ENCODE data around the gene CLCN7. TPM values are rescaled to one million over a fixed set of nuclear protein-coding genes. Genes with fewer than 3 reads are reported as not detected.

The CLCN7 gene
- total RNA-seq, 2 donors from 2014 or later: 43.3 to 47.0 TPM

DNA sequence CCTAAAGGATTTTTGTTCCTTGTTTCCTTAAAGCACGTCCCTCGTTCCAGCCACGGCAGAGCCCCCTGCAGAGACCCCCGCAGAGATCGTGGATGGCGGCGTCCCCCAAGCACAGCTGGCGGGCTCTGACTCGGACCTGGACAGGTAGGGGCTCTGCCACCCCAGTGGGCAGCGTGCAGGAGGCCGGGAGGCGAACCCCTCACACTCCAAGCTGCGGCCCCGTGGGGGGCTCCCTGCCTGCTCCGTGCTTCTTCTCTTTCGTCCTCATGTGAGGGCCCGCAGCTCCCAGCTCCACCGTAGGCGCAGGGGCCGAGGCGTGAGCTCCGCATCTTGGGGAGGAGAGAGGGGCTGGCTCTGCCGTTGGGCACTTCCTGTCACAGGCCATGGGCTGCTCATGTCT, 26.8 kb upstream of the CLCN7 start:
- Histone ChIP-seq H3K9me3 (no peaks in the 10 kb centered on the region), H3K27ac (no peak overlapping the region), H3K36me3 (peaks cover 64% of the 10 kb centered on the region), H3K4me3 (no peak overlapping the region), H3K27me3 (replicated peaks; ENCODE audit: insufficient read depth) (no peaks in the 10 kb centered on the region), H3K4me1 (ENCODE audit: control insufficient read depth in 1 of 2, low read depth in 2 of 2) (no peaks in the 10 kb centered on the region)
- TF ChIP-seq, protein P1, sequence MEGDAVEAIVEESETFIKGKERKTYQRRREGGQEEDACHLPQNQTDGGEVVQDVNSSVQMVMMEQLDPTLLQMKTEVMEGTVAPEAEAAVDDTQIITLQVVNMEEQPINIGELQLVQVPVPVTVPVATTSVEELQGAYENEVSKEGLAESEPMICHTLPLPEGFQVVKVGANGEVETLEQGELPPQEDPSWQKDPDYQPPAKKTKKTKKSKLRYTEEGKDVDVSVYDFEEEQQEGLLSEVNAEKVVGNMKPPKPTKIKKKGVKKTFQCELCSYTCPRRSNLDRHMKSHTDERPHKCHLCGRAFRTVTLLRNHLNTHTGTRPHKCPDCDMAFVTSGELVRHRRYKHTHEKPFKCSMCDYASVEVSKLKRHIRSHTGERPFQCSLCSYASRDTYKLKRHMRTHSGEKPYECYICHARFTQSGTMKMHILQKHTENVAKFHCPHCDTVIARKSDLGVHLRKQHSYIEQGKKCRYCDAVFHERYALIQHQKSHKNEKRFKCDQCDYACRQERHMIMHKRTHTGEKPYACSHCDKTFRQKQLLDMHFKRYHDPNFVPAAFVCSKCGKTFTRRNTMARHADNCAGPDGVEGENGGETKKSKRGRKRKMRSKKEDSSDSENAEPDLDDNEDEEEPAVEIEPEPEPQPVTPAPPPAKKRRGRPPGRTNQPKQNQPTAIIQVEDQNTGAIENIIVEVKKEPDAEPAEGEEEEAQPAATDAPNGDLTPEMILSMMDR (IDR thresholded peaks at IDR 0.05): no peak
- ATAC-seq (ENCODE audit: insufficient number of reproducible peaks, low FRiP score, low read depth) (no peak), DNase-seq (ENCODE audit: low spot score) (no peak)

DNA sequence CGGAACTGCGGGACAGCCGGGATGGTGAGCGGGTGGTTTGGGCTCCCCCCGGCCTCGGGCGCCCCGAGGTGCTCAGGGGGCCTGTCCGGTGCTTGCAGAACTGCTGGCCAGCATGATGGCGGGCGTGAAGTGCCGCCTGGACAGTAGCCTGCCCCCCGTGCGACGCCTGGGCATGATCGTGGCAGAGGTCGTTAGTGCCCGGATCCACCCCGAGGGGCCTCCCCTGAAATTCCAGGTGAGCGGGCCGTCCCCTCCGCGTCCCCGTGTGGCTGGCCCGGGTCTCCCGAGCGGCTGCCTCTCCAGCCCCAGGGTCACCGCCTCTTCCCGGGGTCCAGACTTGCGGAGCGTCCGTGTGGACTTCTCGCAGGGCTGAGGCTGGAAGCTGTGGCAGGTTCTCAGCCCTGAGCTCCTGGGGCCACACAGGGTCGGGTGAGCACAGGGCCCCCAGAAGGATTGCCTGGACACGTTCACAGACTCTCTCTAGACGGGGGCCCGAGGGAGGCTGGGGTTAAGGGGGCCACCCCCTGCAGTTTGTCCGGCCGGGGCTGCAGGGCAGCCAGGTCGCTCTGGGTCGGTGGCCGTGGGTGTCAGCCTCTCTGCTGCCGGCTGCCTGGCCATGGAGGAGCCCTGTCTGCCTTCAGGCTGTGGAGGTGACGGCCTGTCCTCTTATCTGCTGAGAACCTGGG, 25.8 kb upstream of the CLCN7 start:
- Histone ChIP-seq H3K9me3 (no peaks in the 10 kb centered on the region), H3K4me1 (ENCODE audit: control insufficient read depth in 1 of 2, low read depth in 2 of 2) (no peaks in the 10 kb centered on the region), H3K36me3 (peaks cover 64% of the 10 kb centered on the region), H3K27me3 (replicated peaks; ENCODE audit: insufficient read depth) (no peaks in the 10 kb centered on the region), H3K27ac (no peak overlapping the region), H3K4me3 (no peak overlapping the region)
- TF ChIP-seq, protein P1 (IDR thresholded peaks at IDR 0.05): no peak
- DNase-seq (ENCODE audit: low spot score) (no peak), ATAC-seq (ENCODE audit: insufficient number of reproducible peaks, low FRiP score, low read depth) (no peak)

- peaks cover 63% of the 10 kb centered on the region for H3K36me3 ChIP-seq
- peaks cover 0 to 4% of the 10 kb centered on the region in 2 donors for H3K4me1 ChIP-seq (ENCODE audit: control insufficient read depth in 1 of 2, low read depth in 2 of 2)
- DNase-seq (ENCODE audit: low spot score): no peak
- TF ChIP-seq, protein P1 (IDR thresholded peaks at IDR 0.05): no peak
- H3K9me3 ChIP-seq: no peaks in the 10 kb centered on the region
- no peak overlapping the region for H3K27ac ChIP-seq
- H3K27me3 ChIP-seq (replicated peaks; ENCODE audit: insufficient read depth): no peaks in the 10 kb centered on the region
- ATAC-seq (ENCODE audit: insufficient number of reproducible peaks, low FRiP score, low read depth): no peak
- H3K4me3 ChIP-seq: no peak overlapping the region
Observed at GRCh38 chr16:1499756-1500464, 25.1 kb upstream of the CLCN7 start.

- peaks cover 6 to 12% of the 10 kb centered on the region in 2 donors for H3K4me1 ChIP-seq (ENCODE audit: control insufficient read depth in 1 of 2, low read depth in 2 of 2)
- H3K27ac ChIP-seq: no peak overlapping the region
- TF ChIP-seq, protein P1 (IDR thresholded peaks at IDR 0.05): no peak
- DNase-seq (ENCODE audit: low spot score) (no peak), ATAC-seq (ENCODE audit: insufficient number of reproducible peaks, low FRiP score, low read depth) (no peak)
- H3K36me3 ChIP-seq: peaks cover 67% of the 10 kb centered on the region
- H3K9me3 ChIP-seq: no peaks in the 10 kb centered on the region
- no peak overlapping the region for H3K4me3 ChIP-seq
- H3K27me3 ChIP-seq (replicated peaks; ENCODE audit: insufficient read depth): no peaks in the 10 kb centered on the region
Observed at GRCh38 chr16:1498899-1499676, 24.3 kb upstream of the CLCN7 start.

- Histone ChIP-seq H3K9me3 (no peaks in the 10 kb centered on the region), H3K36me3 (peaks cover 54% of the 10 kb centered on the region), H3K27me3 (replicated peaks; ENCODE audit: insufficient read depth) (no peaks in the 10 kb centered on the region), H3K4me1 (ENCODE audit: control insufficient read depth in 1 of 2, low read depth in 2 of 2) (peaks cover 11 to 22% of the 10 kb centered on the region in 2 donors), H3K27ac (no peak overlapping the region), H3K4me3 (no peak overlapping the region)
- ATAC-seq (ENCODE audit: insufficient number of reproducible peaks, low FRiP score, low read depth) (no peak), DNase-seq (ENCODE audit: low spot score) (no peak)
- TF ChIP-seq, protein P1 (IDR thresholded peaks at IDR 0.05): no peak
Observed at GRCh38 chr16:1497014-1497598, 22.3 kb upstream of the CLCN7 start.

All from thoracic aorta (tissue), 2 donors.